ENCODE data around the gene COPE.

DNA sequence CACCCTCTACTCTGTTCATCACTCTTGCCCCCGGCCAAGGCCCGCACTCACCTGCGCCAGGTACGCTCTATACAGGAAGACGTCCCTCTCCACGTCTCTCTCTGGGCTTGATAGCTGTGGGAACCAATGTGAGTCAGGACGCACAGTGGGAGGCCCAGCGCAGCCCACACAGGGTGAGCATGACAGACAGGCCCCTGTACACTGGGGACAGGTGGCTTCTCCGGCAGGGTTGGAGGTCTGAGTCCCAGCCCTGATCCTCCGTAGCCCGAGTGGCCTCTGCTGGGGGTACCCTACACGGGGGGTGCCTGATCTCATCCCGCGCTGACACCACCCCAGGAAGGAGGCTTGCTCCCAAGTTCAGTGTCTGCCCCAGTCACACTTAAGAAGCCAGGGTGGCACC lies 6.3 kb downstream of the COPE start:
- no peak for TF ChIP-seq CTCF (IDR thresholded peaks at IDR 0.05; ENCODE audit: low read depth, low read length)
- TF ChIP-seq EZH2phosphoT487 (IDR thresholded peaks at IDR 0.05; ENCODE audit: low read depth), result no peak

Measured in OCI-LY3 (cell line).